DND-41 (cell line): ENCODE data around the gene ARL14EP.

Experiments used
- CTCF ChIP-seq: IDR thresholded peaks from 2 replicates; pipeline ENCODE4 v1.5.1; 2012; ENCODE audit warnings: borderline replicate concordance, low read length, moderate library complexity, mild to moderate bottlenecking; ENCODE audit not compliant: poor library complexity, severe bottlenecking; ENCODE audit errors: extremely low read depth
- EZH2 ChIP-seq: IDR thresholded peaks from 3 replicates; pipeline ENCODE4 v1.6.1; 2012; ENCODE audit warnings: borderline replicate concordance, low read depth, mild to moderate bottlenecking, moderate library complexity, low read length, inconsistent platforms; ENCODE audit not compliant: severe bottlenecking

DNA sequence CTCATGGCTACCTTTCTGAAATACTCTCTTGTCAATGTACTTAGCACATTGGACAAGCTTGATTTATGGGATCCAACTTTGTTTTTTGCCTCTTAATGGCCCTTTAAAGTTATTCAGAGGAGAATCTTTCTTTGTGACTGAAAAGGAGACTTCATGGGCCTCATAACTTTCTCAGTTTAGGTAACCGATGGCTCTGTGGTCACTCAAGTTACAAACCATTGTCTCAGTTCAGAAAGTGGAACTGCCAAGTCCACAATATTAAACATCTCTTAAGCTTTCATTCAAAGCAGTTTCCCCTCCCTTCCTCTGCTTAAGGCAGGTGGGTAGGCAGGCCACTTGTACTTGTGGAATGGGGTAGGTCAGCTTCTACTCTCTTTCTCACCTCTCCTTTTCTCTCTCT lies 12.3 kb upstream of the ARL14EP start:
- TF ChIP-seq CTCF = no peak
- no peak for TF ChIP-seq EZH2
